Esophagus squamous epithelium (tissue), 5 donors: ENCODE measurements around the gene HES7. TPM values are rescaled to one million over a fixed set of nuclear protein-coding genes. Genes with fewer than 3 reads are reported as not detected.

Experiments
- DNase-seq: peaks from one replicate; lab custom pipeline; 2025; lab: John Stamatoyannopoulos, UW
- H3K27ac ChIP-seq, 4 donors: fragments of 200-600 bp; sonication (generic); one replicate each; pipeline ENCODE4 v1.5.1; 2016 to 2019; ENCODE audit warnings: mild to moderate bottlenecking in 1 of 4
- H3K27me3 ChIP-seq, 4 donors: fragments of 200-600 bp; sonication (generic); 1 replicate in 3 of 4; 2 replicates in 1 of 4; pipeline versions ENCODE4 v1.5.1 to v1.6.0; 2017 to 2021; ENCODE audit warnings: antibody characterized with exemption in 1 of 4
- H3K36me3 ChIP-seq, 3 donors: fragments of 200-600 bp; sonication (generic); one replicate each; pipeline ENCODE4 v1.5.1; 2016 to 2019
- H3K4me1 ChIP-seq, 3 donors: fragments of 200-600 bp; sonication (generic); one replicate each; pipeline ENCODE4 v1.5.1; 2017 to 2019
- H3K4me3 ChIP-seq, 4 donors: fragments of 200-600 bp; sonication (generic); 1 replicate in 3 of 4; 2 replicates in 1 of 4; pipeline ENCODE4 v1.5.1; 2016 to 2019; ENCODE audit warnings: mild to moderate bottlenecking in 2 of 4, moderate library complexity in 1 of 4
- H3K9me3 ChIP-seq, 3 donors: fragments of 200-600 bp; sonication (generic); one replicate each; pipeline ENCODE4 v1.5.1; 2016 to 2019
- POLR2A ChIP-seq, 4 donors: fragments of 450-650 bp; IDR thresholded peaks; one replicate each; pipeline ENCODE4 v1.6.1; 2017; ENCODE audit warnings: antibody characterized with exemption in 4 of 4, mild to moderate bottlenecking in 4 of 4, moderate library complexity in 3 of 4
- WGBS, 2 donors: methylation state at CpG; one replicate each; pipeline ENCODE4 v1.1.5; 2018; 5-methylcytosine and 5-hydroxymethylcytosine counted together
- intact Hi-C: fragments of 100-400 bp; cut with DNase I; formaldehyde crosslinking; loops from one replicate; pipeline ENCODE4 v1.15.0; 2022
- total RNA-seq, 4 donors: library from RNA; depleted of rRNA; stranded (reverse); fragments of >200 nt; gene quantifications; one replicate each; pipeline ENCODE4 v1.1.0, GENCODE V29; 2016
- TF ChIP-seq, protein P1 (sequence below), 6 experiments: fragments of 450-650 bp in 4 of 6; fragments of 200-600 bp in 2 of 6; sonication (generic) in 2 of 6; IDR thresholded peaks; one replicate each; pipeline ENCODE4 v1.5.1; 2016 to 2019; ENCODE audit warnings: antibody characterized with exemption in 6 of 6, mild to moderate bottlenecking in 4 of 6, moderate library complexity in 4 of 6
- donor health status: DM: yes; HTN: yes; CAD: no.

HES7 gene
- total RNA-seq, 4 donors from 2014 or later: not detected

DNA sequence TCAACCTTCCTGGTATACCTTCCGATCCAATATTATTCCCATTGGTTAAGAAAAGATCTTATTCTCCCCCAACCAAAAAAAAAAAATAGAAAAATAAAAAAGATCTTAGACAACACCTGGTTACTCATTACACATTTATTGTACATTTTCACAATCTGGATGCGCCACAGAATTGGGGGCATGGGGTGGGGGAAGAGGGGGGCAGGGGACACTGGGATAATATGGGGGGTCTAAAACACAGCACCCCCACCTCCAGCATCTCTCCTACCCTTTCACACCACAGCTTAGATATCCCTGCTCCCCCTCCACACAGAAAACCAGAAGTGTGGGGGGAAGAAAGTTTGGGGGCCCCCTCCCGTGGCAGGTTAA, 35.1 kb upstream of the HES7 start:
- no peaks in the 10 kb centered on the region for H3K9me3 ChIP-seq
- H3K36me3 ChIP-seq: peaks cover 0 to 27% (median 7%) of the 10 kb centered on the region in 3 donors
- H3K4me1 ChIP-seq: peaks cover 33 to 76% (median 43%) of the 10 kb centered on the region in 3 donors
- H3K27ac ChIP-seq: peak overlapping the region; percentile 14 to 100 (median 98)
- no peaks in the 10 kb centered on the region for H3K27me3 ChIP-seq
- no peak overlapping the region for H3K4me3 ChIP-seq
- WGBS, 2 donors: 56 to 59% methylated on average over 3 of the region's 3 CpGs
- DNase-seq: no peak
- TF ChIP-seq, protein P1, sequence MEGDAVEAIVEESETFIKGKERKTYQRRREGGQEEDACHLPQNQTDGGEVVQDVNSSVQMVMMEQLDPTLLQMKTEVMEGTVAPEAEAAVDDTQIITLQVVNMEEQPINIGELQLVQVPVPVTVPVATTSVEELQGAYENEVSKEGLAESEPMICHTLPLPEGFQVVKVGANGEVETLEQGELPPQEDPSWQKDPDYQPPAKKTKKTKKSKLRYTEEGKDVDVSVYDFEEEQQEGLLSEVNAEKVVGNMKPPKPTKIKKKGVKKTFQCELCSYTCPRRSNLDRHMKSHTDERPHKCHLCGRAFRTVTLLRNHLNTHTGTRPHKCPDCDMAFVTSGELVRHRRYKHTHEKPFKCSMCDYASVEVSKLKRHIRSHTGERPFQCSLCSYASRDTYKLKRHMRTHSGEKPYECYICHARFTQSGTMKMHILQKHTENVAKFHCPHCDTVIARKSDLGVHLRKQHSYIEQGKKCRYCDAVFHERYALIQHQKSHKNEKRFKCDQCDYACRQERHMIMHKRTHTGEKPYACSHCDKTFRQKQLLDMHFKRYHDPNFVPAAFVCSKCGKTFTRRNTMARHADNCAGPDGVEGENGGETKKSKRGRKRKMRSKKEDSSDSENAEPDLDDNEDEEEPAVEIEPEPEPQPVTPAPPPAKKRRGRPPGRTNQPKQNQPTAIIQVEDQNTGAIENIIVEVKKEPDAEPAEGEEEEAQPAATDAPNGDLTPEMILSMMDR (IDR thresholded peaks at IDR 0.05): no peak
- intact Hi-C loops: no loop called here

DNA sequence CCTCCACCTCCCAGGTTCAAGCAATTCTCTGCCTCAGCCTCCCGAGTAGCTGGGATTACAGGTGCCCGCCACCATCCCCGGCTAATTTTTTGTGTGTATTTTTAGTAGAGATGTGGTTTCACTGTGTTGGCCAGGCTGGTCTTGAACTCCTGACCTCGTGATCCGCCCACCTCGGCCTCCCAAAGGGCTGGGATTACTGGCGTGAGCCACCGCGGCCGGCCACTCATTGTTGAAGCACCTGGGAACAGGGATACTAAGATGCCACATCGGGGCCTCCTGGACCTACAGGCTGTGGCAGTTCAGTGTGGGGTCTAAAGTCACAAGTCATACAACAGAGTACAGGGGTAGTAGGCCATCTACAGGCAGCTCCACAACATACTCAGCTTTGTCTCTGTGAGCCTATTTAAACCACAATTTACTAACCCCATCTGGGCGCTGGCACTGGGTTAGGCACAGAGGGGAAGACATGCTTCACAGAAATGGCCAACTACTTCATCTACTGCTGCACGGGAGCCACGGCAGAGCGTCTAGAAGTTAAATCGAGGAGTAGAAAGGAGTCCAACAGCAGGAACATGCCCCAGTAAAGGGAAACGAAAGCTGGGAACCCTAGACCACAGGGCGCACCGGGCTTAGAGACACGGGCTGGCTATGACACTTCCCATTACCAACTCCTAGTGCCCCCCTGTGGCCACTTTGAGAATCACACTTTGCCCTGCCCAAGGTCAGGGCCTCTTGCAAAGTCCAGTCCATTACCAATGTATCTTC, 34.5 kb upstream of the HES7 start:
- TF ChIP-seq, protein P1 (IDR thresholded peaks at IDR 0.05): peak; percentile 83 to 98 (median 94)
- TF ChIP-seq POLR2A (IDR thresholded peaks at IDR 0.05): peak in 1 of 4 donors; percentile 27
- H3K36me3 ChIP-seq: peaks cover under 1 to 27% (median 7%) of the 10 kb centered on the region in 3 donors
- intact Hi-C loops: no loop called here
- WGBS, 2 donors: 2 to 26% methylated on average over 7 to 10 of the region's 20 CpGs
- H3K27ac ChIP-seq: peak overlapping the region; percentile 65 to 100 (median 98)
- peaks cover 30 to 76% (median 43%) of the 10 kb centered on the region in 3 donors for H3K4me1 ChIP-seq
- peak; percentile 71 for DNase-seq
- no peaks in the 10 kb centered on the region for H3K27me3 ChIP-seq
- H3K9me3 ChIP-seq: no peaks in the 10 kb centered on the region
- H3K4me3 ChIP-seq: peak overlapping the region in 1 of 4 donors; percentile 45

DNA sequence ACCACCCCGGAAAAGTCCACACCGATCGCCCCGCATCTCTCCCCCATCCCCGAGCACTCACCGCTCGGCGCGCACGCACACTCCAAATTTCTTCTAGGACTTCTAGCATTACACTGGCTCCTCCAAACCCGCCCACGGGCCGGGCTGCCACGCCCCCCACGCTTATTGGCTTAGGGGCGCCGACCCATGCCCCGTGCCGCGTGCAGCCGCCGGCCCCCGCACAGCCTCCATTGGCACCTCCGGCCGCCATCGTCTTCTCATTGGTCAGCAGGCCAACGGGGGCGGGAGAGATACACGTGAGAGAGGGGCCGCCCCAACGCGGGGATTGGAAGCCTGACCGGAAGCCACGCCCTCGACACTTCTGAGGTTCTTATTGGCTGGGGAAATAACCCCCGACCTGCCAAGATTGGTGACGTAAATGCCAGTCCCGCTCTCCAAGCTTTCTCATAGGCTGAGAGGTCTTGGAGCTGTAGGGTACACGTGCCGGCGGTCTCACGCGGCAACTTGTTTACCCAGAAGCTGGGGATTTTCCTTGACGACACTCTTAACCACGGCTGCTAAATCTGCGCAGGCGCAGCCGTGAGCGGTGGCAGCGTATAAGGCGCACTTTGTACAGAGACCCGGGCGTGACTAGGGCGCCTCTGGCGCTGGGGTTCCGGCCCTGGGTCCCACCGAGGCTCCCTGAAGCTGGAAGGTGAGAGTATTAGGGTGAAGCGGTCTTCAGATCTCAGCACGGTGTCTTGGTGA, 32.5 kb upstream of the HES7 start:
- Histone ChIP-seq H3K27ac (peak overlapping the region; percentile 99 to 100 (median 100)), H3K36me3 (peaks cover 5 to 33% (median 7%) of the 10 kb centered on the region in 3 donors), H3K9me3 (no peaks in the 10 kb centered on the region), H3K4me3 (peak overlapping the region; percentile 66 to 94 (median 82)), H3K27me3 (no peaks in the 10 kb centered on the region), H3K4me1 (peaks cover 29 to 82% (median 42%) of the 10 kb centered on the region in 3 donors)
- intact Hi-C loops: no loop called here
- TF ChIP-seq, protein P1 (IDR thresholded peaks at IDR 0.05): peak in 4 of 6 experiments; percentile 15 to 21 (median 16)
- peak in 3 of 4 donors; percentile 97 to 100 (median 100) for TF ChIP-seq POLR2A (IDR thresholded peaks at IDR 0.05)
- DNase-seq: peak; percentile 100
- WGBS, 2 donors: 0% methylated on average over 15 to 24 of the region's 59 CpGs

DNA sequence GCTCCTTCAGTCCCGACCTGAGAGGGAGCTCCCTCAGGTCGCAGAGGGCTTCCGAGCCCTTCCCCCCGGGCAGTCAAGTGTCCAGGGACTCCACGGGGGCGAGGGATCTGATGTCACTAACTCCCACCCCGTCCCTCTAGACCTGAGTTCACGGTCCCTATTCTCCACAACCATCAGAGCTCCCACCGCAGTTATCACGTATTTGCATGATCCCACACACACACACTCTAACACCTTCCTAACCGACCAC, 32.0 kb upstream of the HES7 start:
- H3K27me3 ChIP-seq: no peaks in the 10 kb centered on the region

More for the DNA sequence above, 32.0 kb upstream of the HES7 start:
- TF ChIP-seq, protein P1 (IDR thresholded peaks at IDR 0.05): no peak
- peak in 1 of 4 donors; percentile 58 for TF ChIP-seq POLR2A (IDR thresholded peaks at IDR 0.05)
- DNase-seq: no peak
- intact Hi-C loops: no loop called here
- Histone ChIP-seq H3K36me3 (peaks cover 4 to 29% (median 5%) of the 10 kb centered on the region in 3 donors), H3K9me3 (no peaks in the 10 kb centered on the region), H3K4me1 (peaks cover 24 to 82% (median 42%) of the 10 kb centered on the region in 3 donors), H3K4me3 (peak overlapping the region; percentile 66 to 94 (median 82)), H3K27ac (peak overlapping the region; percentile 99 to 100 (median 100))
- WGBS, 2 donors: 0 to 1% methylated on average over 7 to 11 of the region's 11 CpGs
